HepG2 (cell line): ENCODE measurements around the gene TRMT1. TPM values are rescaled to one million over a fixed set of nuclear protein-coding genes. Genes with fewer than 3 reads are reported as not detected.

ENCODE experiments used
- BRCA1 ChIP-seq: sonication (generic); formaldehyde crosslinking; IDR thresholded peaks from 2 replicates; pipeline ENCODE4 v1.4.0; 2020; ENCODE audit warnings: missing genetic modification reagents
- DNMT1 ChIP-seq: sonication (generic); formaldehyde crosslinking; IDR thresholded peaks from 2 replicates; pipeline ENCODE4 v1.5.1; 2020; ENCODE audit warnings: mild to moderate bottlenecking, missing genetic modification reagents
- FOSL2 ChIP-seq: sonication (generic); formaldehyde crosslinking; IDR thresholded peaks from 2 replicates; pipeline ENCODE4 v1.4.0; 2020; ENCODE audit warnings: missing genetic modification reagents
- FOXM1 ChIP-seq: sonication (generic); formaldehyde crosslinking; IDR thresholded peaks from 2 replicates; pipeline ENCODE4 v1.5.0; 2020; ENCODE audit warnings: missing genetic modification reagents
- HOXA3 ChIP-seq: sonication (generic); formaldehyde crosslinking; IDR thresholded peaks from 2 replicates; pipeline ENCODE4 v1.5.0; 2020; ENCODE audit warnings: missing genetic modification reagents
- KDM4B ChIP-seq: sonication (generic); formaldehyde crosslinking; IDR thresholded peaks from 2 replicates; pipeline ENCODE4 v1.4.0; 2020; ENCODE audit warnings: missing genetic modification reagents
- NONO ChIP-seq, 2 experiments: fragments of 450-650 bp in 1 of 2; sonication (generic) in 1 of 2; formaldehyde crosslinking in 1 of 2; IDR thresholded peaks in 1 of 2; conservative IDR thresholded peaks in 1 of 2; 2 replicates each; pipeline versions ENCODE4 v1.6.1 to v1.8.0; 2017 to 2022; ENCODE audit warnings: mild to moderate bottlenecking in 1 of 2, missing genetic modification reagents in 1 of 2, moderate library complexity in 1 of 2
- NR2C2 ChIP-seq: sonication (generic); formaldehyde crosslinking; IDR thresholded peaks from 2 replicates; pipeline ENCODE4 v1.4.0; 2020; ENCODE audit warnings: missing genetic modification reagents, mild to moderate bottlenecking, moderate library complexity, borderline replicate concordance
- SKI ChIP-seq: fragments of 450-650 bp; IDR thresholded peaks from one replicate; pipeline ENCODE4 v1.6.1; 2018; ENCODE audit warnings: mild to moderate bottlenecking; ENCODE audit not compliant: partially characterized antibody
- TBP ChIP-seq: sonication (generic); formaldehyde crosslinking; IDR thresholded peaks from 2 replicates; pipeline ENCODE4 v1.5.0; 2020; ENCODE audit warnings: missing genetic modification reagents
- ZBTB46 ChIP-seq: sonication (generic); formaldehyde crosslinking; IDR thresholded peaks from 2 replicates; pipeline ENCODE4 v1.4.0; 2020; ENCODE audit warnings: mild to moderate bottlenecking, missing genetic modification reagents, borderline replicate concordance
- ZGPAT ChIP-seq: IDR thresholded peaks from 2 replicates; pipeline ENCODE4 v1.6.1; 2016; ENCODE audit warnings: mild to moderate bottlenecking
- ZKSCAN8 ChIP-seq: IDR thresholded peaks from 2 replicates; pipeline ENCODE4 v1.6.1; 2016; ENCODE audit warnings: borderline replicate concordance, missing genetic modification reagents, missing compliant biosample characterization
- ZNF10 ChIP-seq: sonication (generic); formaldehyde crosslinking; IDR thresholded peaks from 2 replicates; pipeline ENCODE4 v1.4.0; 2020; ENCODE audit warnings: mild to moderate bottlenecking, low read depth, missing genetic modification reagents, borderline replicate concordance
- ZNF496 ChIP-seq: sonication (generic); formaldehyde crosslinking; IDR thresholded peaks from 2 replicates; pipeline ENCODE4 v1.8.1; 2023; ENCODE audit warnings: mild to moderate bottlenecking, moderate library complexity, missing genetic modification reagents; ENCODE audit not compliant: insufficient replicate concordance
- ZNF775 ChIP-seq: sonication (generic); formaldehyde crosslinking; IDR thresholded peaks from 2 replicates; pipeline ENCODE4 v1.4.0; 2020; ENCODE audit warnings: missing genetic modification reagents, mild to moderate bottlenecking, moderate library complexity, borderline replicate concordance
- polyA plus RNA-seq, 8 experiments: library from polyadenylated mRNA; depleted of rRNA in 3 of 8; stranded (reverse) in 7 of 8; unstranded in 1 of 8; fragments of >200 nt; fragmentation: Illumina TruSeq in 4 of 8; extraction: Trizol in 4 of 8; gene quantifications; 2 replicates each; pipeline versions ENCODE4 v1.2.1 to v1.2.3, GENCODE V29; 2011 to 2016; ENCODE audit warnings: low read depth in 4 of 8, missing spikeins in 1 of 8, mixed read lengths in 1 of 8; ENCODE audit not compliant: insufficient read depth in 1 of 8
- total RNA-seq, 5 experiments: library from RNA; depleted of rRNA; stranded (reverse); fragments of >200 nt; fragmentation: Illumina TruSeq; extraction: Trizol; gene quantifications; 2 replicates each; pipeline ENCODE4 v1.2.3, GENCODE V29; 2016; ENCODE audit warnings: low read depth in 1 of 5
- TF ChIP-seq, protein P1 (sequence below): sonication (generic); formaldehyde crosslinking; IDR thresholded peaks from 2 replicates; pipeline ENCODE4 v1.8.1; 2022; ENCODE audit warnings: mild to moderate bottlenecking, missing genetic modification reagents
- TF ChIP-seq, protein P2 (sequence below): IDR thresholded peaks from 2 replicates; pipeline ENCODE4 v1.6.1; 2016; ENCODE audit warnings: missing compliant biosample characterization, missing genetic modification reagents, borderline replicate concordance
- TF ChIP-seq, protein P3 (sequence below): sonication (generic); formaldehyde crosslinking; IDR thresholded peaks from 2 replicates; pipeline ENCODE4 v1.5.0; 2020; ENCODE audit warnings: missing genetic modification reagents
- TF ChIP-seq, protein P4 (sequence below): fragments of 450-650 bp; IDR thresholded peaks from 2 replicates; pipeline ENCODE4 v1.6.1; 2016

The TRMT1 gene
- total and polyA plus RNA-seq, 2 of the 13 experiments (the other 11 are each of a cell fraction or from before 2014, with no cell fraction given), result 35.5 to 44.1 TPM

DNA sequence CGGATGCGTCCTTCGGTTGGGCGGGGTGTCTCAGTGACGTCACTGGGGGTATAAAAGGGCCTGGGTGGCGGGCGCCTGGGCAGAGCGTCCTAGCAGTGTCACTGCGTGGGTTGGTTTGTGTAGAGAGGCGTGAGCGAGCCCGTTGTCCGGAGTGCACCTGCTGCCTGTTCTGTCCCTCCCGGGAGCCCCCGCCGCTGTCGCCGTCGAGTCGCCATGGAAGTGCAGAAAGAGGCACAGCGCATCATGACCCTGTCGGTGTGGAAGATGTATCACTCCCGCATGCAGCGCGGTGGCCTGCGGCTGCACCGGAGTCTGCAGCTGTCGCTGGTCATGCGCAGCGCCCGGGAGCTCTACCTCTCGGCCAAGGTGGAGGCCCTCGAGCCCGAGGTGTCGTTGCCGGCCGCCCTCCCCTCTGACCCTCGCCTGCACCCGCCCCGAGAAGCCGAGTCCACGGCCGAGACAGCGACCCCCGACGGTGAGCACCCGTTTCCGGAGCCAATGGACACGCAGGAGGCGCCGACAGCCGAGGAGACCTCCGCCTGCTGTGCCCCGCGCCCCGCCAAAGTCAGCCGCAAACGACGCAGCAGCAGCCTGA is 36.5 kb upstream of the TRMT1 start (continued):
- TF ChIP-seq ZBTB46 (CRISPR knock-in tag), result no peak
- no peak for TF ChIP-seq ZNF775 (CRISPR knock-in tag)
- TF ChIP-seq BRCA1 (CRISPR knock-in tag), result peak; percentile 81; the same call in 1 of the 2 replicates
- TF ChIP-seq, protein P1, sequence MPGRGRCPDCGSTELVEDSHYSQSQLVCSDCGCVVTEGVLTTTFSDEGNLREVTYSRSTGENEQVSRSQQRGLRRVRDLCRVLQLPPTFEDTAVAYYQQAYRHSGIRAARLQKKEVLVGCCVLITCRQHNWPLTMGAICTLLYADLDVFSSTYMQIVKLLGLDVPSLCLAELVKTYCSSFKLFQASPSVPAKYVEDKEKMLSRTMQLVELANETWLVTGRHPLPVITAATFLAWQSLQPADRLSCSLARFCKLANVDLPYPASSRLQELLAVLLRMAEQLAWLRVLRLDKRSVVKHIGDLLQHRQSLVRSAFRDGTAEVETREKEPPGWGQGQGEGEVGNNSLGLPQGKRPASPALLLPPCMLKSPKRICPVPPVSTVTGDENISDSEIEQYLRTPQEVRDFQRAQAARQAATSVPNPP (CRISPR knock-in tag), result no peak
- TF ChIP-seq ZNF496, result no peak
- no peak for TF ChIP-seq FOXM1 (CRISPR knock-in tag)
- TF ChIP-seq, protein P2, sequence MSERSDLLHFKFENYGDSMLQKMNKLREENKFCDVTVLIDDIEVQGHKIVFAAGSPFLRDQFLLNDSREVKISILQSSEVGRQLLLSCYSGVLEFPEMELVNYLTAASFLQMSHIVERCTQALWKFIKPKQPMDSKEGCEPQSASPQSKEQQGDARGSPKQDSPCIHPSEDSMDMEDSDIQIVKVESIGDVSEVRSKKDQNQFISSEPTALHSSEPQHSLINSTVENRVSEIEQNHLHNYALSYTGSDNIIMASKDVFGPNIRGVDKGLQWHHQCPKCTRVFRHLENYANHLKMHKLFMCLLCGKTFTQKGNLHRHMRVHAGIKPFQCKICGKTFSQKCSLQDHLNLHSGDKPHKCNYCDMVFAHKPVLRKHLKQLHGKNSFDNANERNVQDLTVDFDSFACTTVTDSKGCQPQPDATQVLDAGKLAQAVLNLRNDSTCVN (CRISPR knock-in tag), result no peak; the same call in 1 of the 2 replicates
- no peak; the same call in 1 of the 2 replicates for TF ChIP-seq NR2C2
- TF ChIP-seq, protein P3, sequence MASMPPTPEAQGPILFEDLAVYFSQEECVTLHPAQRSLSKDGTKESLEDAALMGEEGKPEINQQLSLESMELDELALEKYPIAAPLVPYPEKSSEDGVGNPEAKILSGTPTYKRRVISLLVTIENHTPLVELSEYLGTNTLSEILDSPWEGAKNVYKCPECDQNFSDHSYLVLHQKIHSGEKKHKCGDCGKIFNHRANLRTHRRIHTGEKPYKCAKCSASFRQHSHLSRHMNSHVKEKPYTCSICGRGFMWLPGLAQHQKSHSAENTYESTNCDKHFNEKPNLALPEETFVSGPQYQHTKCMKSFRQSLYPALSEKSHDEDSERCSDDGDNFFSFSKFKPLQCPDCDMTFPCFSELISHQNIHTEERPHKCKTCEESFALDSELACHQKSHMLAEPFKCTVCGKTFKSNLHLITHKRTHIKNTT (CRISPR knock-in tag), result no peak
- no peak for TF ChIP-seq NONO (IDR thresholded peaks at IDR 0.05)
- peak; percentile 46; the same call in 1 of the 2 replicates for TF ChIP-seq NONO (CRISPR knock-in tag; conservative IDR thresholded peaks at IDR 0.05)
- TF ChIP-seq ZGPAT (CRISPR knock-in tag), result 0 out of 2 replicates have a peak, but pooled peaks have one; percentile 37
- no peak; the same call in 1 of the 2 replicates for TF ChIP-seq KDM4B
- TF ChIP-seq ZKSCAN8, result no peak
- no peak for TF ChIP-seq DNMT1 (CRISPR knock-in tag)
- no peak for TF ChIP-seq TBP (CRISPR knock-in tag)
- no peak for TF ChIP-seq ZNF10 (CRISPR knock-in tag)
- TF ChIP-seq, protein P4, sequence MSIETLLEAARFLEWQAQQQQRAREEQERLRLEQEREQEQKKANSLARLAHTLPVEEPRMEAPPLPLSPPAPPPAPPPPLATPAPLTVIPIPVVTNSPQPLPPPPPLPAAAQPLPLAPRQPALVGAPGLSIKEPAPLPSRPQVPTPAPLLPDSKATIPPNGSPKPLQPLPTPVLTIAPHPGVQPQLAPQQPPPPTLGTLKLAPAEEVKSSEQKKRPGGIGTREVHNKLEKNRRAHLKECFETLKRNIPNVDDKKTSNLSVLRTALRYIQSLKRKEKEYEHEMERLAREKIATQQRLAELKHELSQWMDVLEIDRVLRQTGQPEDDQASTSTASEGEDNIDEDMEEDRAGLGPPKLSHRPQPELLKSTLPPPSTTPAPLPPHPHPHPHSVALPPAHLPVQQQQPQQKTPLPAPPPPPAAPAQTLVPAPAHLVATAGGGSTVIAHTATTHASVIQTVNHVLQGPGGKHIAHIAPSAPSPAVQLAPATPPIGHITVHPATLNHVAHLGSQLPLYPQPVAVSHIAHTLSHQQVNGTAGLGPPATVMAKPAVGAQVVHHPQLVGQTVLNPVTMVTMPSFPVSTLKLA, result no peak
- peak; percentile 32; the same call in 1 of the 2 replicates for TF ChIP-seq FOSL2
- peak; percentile 28 for TF ChIP-seq SKI
- TF ChIP-seq HOXA3, result peak; percentile 68
